Right lobe of liver (tissue), 4 donors: ENCODE data around the gene SLC35G1.

ENCODE experiments used
- POLR2A ChIP-seq: fragments of 450-650 bp; IDR thresholded peaks from one replicate; pipeline ENCODE4 v1.6.1; 2017; ENCODE audit warnings: antibody characterized with exemption, mild to moderate bottlenecking
- TF ChIP-seq, protein P1 (sequence below), 4 donors: fragments of 200-600 bp in 3 of 4; fragments of 450-650 bp in 1 of 4; IDR thresholded peaks; one replicate each; pipeline versions ENCODE4 v1.5.1 to v1.8.0; 2016 to 2022; ENCODE audit warnings: antibody characterized with exemption in 4 of 4, mild to moderate bottlenecking in 2 of 4
- donor health status: DM: no; HTN: no; CAD: no.
- donor health status: DM: no; HTN: no; CAD: no.
- donor health status: DM: no; HTN: yes; CAD: no.

- TF ChIP-seq, protein P1, sequence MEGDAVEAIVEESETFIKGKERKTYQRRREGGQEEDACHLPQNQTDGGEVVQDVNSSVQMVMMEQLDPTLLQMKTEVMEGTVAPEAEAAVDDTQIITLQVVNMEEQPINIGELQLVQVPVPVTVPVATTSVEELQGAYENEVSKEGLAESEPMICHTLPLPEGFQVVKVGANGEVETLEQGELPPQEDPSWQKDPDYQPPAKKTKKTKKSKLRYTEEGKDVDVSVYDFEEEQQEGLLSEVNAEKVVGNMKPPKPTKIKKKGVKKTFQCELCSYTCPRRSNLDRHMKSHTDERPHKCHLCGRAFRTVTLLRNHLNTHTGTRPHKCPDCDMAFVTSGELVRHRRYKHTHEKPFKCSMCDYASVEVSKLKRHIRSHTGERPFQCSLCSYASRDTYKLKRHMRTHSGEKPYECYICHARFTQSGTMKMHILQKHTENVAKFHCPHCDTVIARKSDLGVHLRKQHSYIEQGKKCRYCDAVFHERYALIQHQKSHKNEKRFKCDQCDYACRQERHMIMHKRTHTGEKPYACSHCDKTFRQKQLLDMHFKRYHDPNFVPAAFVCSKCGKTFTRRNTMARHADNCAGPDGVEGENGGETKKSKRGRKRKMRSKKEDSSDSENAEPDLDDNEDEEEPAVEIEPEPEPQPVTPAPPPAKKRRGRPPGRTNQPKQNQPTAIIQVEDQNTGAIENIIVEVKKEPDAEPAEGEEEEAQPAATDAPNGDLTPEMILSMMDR (IDR thresholded peaks at IDR 0.05): no peak
- TF ChIP-seq POLR2A: no peak
Observed at GRCh38 chr10:93904901-93905300, 11.1 kb downstream of the SLC35G1 start.
